Breast epithelium (tissue), 3 donors: Measurements from ENCODE around the gene MCU.

ENCODE experiments used
- CTCF ChIP-seq, 3 donors: fragments of 450-650 bp; IDR thresholded peaks; one replicate each; pipeline ENCODE4 v1.5.1; 2016 to 2017; ENCODE audit warnings: antibody characterized with exemption in 3 of 3, mild to moderate bottlenecking in 3 of 3, moderate library complexity in 3 of 3
- POLR2A ChIP-seq: fragments of 450-650 bp; IDR thresholded peaks from one replicate; pipeline ENCODE4 v1.6.1; 2016; ENCODE audit warnings: antibody characterized with exemption, mild to moderate bottlenecking, moderate library complexity
- POLR2AphosphoS5 ChIP-seq, 3 donors: sonication (generic); formaldehyde crosslinking; IDR thresholded peaks; one replicate each; pipeline ENCODE4 v1.6.1; 2017; ENCODE audit warnings: antibody characterized with exemption in 3 of 3

GRCh38 chr10:72818076-72818475 is 126.1 kb downstream of the MCU start:
- no peak for TF ChIP-seq POLR2AphosphoS5 (IDR thresholded peaks at IDR 0.05)
- TF ChIP-seq CTCF (IDR thresholded peaks at IDR 0.05), result no peak
- no peak for TF ChIP-seq POLR2A
